Measurements from ENCODE around the gene PIK3C3.
"Not testable (repeated sequence)": the region's sequence is repeated elsewhere in the genome, so short reads cannot be mapped to it uniquely, and the experiment has no call there.

PIK3C3 gene

GRCh38 chr18:42025974-42026625 is 71.1 kb downstream of the PIK3C3 start:
- no peak for DNase-seq

- DNase-seq, result no peak
Observed at GRCh38 chr18:42028247-42028832, 73.3 kb downstream of the PIK3C3 start.

DNA sequence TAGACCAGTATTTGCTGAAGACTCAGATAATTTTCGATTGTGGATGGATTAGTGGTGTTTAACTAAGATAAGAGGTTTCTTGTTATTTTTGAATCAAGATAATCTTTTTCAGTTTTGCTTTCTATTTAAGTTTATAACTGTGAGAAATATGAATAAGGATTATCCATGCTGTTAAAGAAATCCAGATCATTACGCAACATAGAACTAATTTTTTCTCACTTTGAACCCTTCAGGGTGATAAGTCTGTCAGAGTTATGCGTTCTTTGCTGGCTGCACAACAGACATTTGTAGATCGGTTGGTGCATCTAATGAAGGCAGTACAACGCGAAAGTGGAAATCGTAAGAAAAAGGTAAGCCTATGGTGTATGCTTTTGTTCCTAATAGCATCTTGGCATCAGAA is 74.1 kb downstream of the PIK3C3 start:
- DNase-seq, result no peak

GRCh38 chr18:42030586-42031182 is 75.7 kb downstream of the PIK3C3 start:
- DNase-seq, result no peak

GRCh38 chr18:42032447-42032846 is 77.4 kb downstream of the PIK3C3 start:
- DNase-seq, result no peak

DNA sequence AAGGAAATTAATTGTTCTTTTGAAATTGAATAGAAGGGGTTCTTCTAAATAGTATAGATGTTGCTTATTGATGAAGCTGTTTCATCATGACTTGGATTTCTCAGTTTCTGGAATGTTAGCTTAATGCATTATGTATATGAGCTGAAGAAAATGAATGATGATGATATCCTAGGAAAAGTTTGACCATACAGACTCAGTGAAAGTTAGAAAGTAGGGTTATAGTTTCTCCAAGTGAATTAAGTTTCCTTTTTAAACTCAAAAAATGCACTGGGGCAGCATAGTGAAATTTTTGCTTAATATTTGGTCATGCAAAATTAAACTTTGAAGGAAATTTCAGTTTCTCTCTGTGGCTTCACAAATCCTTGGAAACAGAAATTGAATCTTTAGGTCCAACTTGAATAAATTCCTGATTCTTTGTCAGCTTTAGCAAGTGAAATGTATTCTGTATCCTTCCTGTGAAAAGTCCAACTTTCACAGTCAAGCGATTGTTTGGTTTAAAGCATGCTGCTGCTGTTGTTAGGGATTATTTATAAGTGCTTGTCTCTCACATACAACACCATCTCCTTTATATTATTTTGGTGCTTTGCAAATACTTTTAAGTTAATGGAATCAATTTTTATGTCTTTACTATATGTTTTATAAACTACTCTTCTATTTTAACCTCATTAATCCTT is 78.2 kb downstream of the PIK3C3 start:
- no peak for DNase-seq

GRCh38 chr18:42038936-42039335 is 83.9 kb downstream of the PIK3C3 start:
- DNase-seq, result no peak

GRCh38 chr18:42039396-42039795 is 84.4 kb downstream of the PIK3C3 start:
- DNase-seq, result no peak

GRCh38 chr18:42041793-42042192 is 86.8 kb downstream of the PIK3C3 start:
- no peak for DNase-seq

GRCh38 chr18:42045346-42045745 is 90.3 kb downstream of the PIK3C3 start:
- DNase-seq, result no peak

DNA sequence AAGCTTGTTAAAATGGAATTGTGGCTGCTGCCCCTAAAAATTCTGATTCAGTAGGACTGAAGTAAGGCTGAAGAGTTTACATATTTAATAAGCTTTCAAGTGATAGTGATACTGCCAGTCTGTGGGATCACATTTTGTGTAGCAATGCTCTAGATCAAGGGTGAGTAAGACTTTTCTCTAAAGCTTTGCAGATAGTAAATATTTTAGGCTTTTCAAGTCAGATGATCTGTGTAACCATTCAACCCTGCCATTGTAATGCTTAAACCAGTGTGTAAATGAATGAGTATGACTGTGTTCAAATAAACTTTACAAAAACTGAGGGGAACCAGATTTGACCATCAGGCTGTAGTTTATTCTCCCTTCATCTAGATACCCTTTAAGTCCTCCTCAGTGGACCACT is 92.7 kb downstream of the PIK3C3 start:
- DNase-seq, result no peak

- no peak for DNase-seq
Observed at GRCh38 chr18:42048158-42048557, 93.1 kb downstream of the PIK3C3 start.

GRCh38 chr18:42049536-42049935 is 94.5 kb downstream of the PIK3C3 start:
- DNase-seq, result not testable (repeated sequence)

- no peak for DNase-seq
Observed at GRCh38 chr18:42051411-42051810, 96.4 kb downstream of the PIK3C3 start.

DNA sequence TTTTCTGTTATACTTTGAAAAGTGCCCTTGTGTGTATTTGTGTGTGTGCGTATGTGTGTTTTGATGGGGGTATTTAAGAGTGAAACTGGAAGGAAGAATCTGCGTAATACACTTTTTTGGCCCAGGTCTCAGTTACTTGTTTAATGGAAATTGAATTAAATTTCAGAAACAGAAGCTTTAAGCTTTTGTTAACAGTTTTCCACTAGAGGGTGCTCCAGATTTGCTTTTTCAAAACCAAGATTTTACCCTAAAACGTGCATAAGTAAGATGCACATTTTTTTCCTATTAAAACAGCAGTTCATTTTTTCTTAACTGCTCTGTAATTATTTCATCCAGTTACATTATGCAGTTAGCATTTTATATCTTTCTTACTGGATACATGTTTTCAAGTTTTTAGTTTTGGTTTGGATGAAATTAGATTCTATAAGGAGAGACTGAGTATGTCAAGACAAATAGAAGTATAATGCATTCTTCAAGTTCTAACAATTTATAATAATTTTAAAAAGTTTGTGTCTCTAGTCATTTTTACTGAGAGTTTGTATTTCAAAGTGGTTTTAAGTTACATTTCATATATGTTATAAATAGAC is 97.2 kb downstream of the PIK3C3 start:
- no peak for DNase-seq

DNA sequence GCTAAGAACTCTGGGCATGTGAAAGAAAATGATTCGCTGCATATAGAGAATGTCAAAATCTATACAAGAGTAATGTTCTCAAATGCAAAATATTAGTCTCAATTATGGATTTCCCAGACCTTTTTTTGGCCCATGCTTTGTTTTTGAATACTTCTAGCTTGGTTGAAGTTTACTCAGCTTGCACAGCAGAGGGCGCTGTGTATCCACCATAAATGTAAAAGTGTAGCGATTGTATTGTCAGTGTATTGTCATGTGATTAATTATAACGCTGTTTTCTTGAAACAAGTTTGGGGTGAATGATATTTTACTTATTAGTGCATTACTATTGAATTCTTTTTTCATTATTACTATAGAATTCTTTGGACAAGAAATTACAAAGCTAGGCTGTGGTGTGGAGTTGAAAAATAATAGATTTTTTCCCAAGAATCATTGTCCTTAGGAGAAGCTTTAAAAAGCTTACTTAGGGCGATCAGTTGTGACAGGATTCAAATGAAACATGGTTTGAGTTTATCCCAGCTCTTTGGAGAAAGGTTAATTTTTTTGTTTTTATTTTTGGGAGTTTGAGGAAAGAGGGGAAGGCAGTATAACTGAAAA is 98.3 kb downstream of the PIK3C3 start:
- no peak for DNase-seq

DNA sequence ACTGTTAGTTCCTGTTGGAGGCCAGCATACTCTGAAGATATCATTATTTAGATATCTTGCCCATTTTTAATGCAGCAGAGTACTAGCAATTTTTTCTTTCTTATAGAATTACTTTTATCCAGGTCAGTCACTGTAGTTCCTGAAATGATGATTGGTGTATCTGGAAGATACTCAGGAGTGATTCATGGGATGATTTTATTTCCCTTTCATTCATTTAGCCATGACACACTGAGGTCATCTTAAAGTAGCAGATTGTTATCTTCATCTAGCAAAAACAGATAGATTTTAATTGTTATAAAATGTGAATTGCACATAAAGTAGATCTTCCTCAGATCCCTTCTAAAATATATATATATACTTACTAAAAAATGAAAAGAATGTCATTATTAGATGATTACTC is 109.1 kb downstream of the PIK3C3 start:
- DNase-seq, result no peak

DNA sequence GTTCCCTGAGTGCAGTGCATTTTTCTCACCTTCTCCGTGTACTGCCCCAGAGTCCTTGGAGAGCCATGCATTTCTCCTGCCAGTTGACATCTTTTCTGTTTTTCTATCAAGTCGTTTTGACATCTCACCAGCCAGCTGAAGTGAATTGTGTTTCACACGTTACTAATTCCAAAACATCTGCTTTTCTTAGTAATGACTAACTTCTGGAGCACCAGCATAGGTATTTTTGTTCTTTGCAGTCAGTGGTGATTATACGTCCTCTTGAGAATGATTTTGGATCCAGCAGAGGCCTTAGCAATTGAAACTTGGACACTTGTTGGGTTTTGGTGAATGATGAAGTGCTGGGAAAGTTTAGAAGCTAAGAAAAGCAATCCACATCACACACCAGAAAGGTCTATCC is 112.5 kb downstream of the PIK3C3 start:
- DNase-seq, result no peak

DNA sequence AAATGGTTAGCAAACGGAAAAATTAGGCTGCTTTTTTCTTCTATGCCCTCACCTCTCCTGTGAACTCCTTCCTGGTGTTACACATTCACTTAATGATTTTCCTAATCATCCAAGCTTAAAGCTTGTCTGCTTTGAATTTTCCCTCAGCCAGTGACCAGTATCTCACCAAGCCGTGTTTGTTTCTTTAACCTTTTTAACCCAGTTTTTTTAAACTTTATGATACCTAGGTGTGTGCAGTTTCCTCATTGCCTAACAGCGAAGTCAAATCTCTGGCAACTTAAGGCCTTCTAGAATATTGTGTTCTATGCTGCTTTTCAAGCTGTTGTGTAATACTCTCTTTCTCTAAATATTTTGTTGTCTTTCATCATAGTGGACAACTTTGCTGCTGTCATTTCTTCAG is 113.0 kb downstream of the PIK3C3 start:
- DNase-seq, result no peak

GRCh38 chr18:42069036-42069435 is 114.0 kb downstream of the PIK3C3 start:
- no peak for DNase-seq

DNA sequence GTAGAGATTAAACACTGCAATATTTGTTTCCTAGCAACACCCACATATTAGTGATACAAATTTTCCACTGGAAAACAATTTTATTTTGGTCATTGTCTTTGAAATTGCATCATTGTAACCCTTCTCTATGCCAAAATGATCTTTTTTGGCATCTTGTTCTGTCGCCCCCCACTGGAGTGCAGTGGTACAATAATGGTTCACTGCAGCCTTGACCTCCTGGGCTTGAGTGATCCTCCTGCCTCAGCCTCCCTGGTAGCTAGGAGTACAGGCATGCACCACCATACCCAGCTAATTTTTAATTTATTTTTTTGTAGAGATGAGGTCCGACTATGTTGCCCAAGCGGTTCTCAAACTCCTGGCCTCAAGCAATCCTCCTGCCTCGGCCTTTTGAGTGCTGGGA is 117.4 kb downstream of the PIK3C3 start:
- DNase-seq, result no peak

GRCh38 chr18:42074704-42075103 is 119.7 kb downstream of the PIK3C3 start:
- DNase-seq, result no peak

DNA sequence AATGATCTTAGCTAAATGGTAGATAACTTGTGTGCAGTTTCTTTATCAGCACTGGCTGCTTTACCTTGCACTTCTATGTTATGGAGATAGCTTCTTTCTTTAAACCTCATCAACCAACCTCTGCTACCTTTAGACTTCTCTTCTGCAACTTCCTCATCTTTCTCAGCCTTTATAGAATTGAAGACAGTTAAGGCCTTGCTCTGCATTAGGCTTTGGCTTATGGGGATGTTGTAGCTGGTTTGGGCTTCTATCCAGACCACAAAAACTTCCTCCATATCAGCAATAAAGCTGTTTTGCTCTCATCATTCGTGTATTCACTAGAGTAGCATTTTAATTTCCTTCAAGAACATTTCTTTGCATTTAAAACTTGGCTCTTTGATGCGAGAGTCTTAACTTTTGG is 123.7 kb downstream of the PIK3C3 start:
- no peak for DNase-seq
